KOPT-K1 (cell line): ENCODE measurements around the gene SLC35E3.

ENCODE experiments used
- H3K27ac ChIP-seq: fragments of 200-600 bp; sonication (generic); 2 replicates; pipeline ENCODE4 v1.5.1; 2016; ENCODE audit warnings: antibody characterized with exemption, mild to moderate bottlenecking, low read depth, low read length; ENCODE audit not compliant: poor library complexity, severe bottlenecking
- H3K36me3 ChIP-seq: fragments of 200-600 bp; sonication (generic); 2 replicates; pipeline ENCODE4 v1.5.1; 2017; ENCODE audit warnings: antibody characterized with exemption, mild to moderate bottlenecking, low read length, moderate library complexity; ENCODE audit not compliant: insufficient read depth
- H3K9me3 ChIP-seq: fragments of 200-600 bp; sonication (generic); 2 replicates; pipeline ENCODE4 v1.5.1; 2017; ENCODE audit warnings: antibody characterized with exemption, low read length, mild to moderate bottlenecking; ENCODE audit not compliant: insufficient read depth, poor library complexity, severe bottlenecking

The SLC35E3 gene

GRCh38 chr12:68745904-68746571, at the start of gene SLC35E3:
TSS of gene SLC35E3 (plus strand) at chr12:68746176. CDS start at chr12:68746378, 202 bp downstream.
- peaks cover 48% of the 10 kb centered on the region for H3K36me3 ChIP-seq
- peak within 1 kb of the TSS; percentile 70 for H3K27ac ChIP-seq
- no peaks in the 10 kb centered on the region for H3K9me3 ChIP-seq

GRCh38 chr12:68699486-68699885, 46.5 kb upstream of the SLC35E3 start:
- peaks cover 96% of the 10 kb centered on the region for H3K36me3 ChIP-seq
- no peak overlapping the region for H3K27ac ChIP-seq
- no peaks in the 10 kb centered on the region for H3K9me3 ChIP-seq

GRCh38 chr12:68727776-68728175, 18.2 kb upstream of the SLC35E3 start:
- no peak overlapping the region for H3K27ac ChIP-seq
- H3K9me3 ChIP-seq: no peaks in the 10 kb centered on the region
- H3K36me3 ChIP-seq: peaks cover 99% of the 10 kb centered on the region

- no peaks in the 10 kb centered on the region for H3K9me3 ChIP-seq
- no peak overlapping the region for H3K27ac ChIP-seq
- peaks cover 99% of the 10 kb centered on the region for H3K36me3 ChIP-seq
Observed at GRCh38 chr12:68733661-68734071, 12.3 kb upstream of the SLC35E3 start.

- no peak overlapping the region for H3K27ac ChIP-seq
- no peaks in the 10 kb centered on the region for H3K9me3 ChIP-seq
- H3K36me3 ChIP-seq: peaks cover 85% of the 10 kb centered on the region
Observed at GRCh38 chr12:68739891-68740290, 6.1 kb upstream of the SLC35E3 start.

GRCh38 chr12:68743356-68743755, 2.6 kb upstream of the SLC35E3 start:
- no peaks in the 10 kb centered on the region for H3K9me3 ChIP-seq
- peaks cover 50% of the 10 kb centered on the region for H3K36me3 ChIP-seq
- no peak overlapping the region for H3K27ac ChIP-seq

GRCh38 chr12:68745376-68745903, 536 bp upstream of the SLC35E3 start:
- Histone ChIP-seq H3K36me3 (peaks cover 45% of the 10 kb centered on the region), H3K9me3 (no peaks in the 10 kb centered on the region), H3K27ac (peak overlapping the region; percentile 70)

GRCh38 chr12:68746572-68747180, 700 bp downstream of the SLC35E3 start:
- Histone ChIP-seq H3K9me3 (no peaks in the 10 kb centered on the region), H3K36me3 (peaks cover 48% of the 10 kb centered on the region)

GRCh38 chr12:68749443-68749842, 3.5 kb downstream of the SLC35E3 start:
- Histone ChIP-seq H3K27ac (no peak overlapping the region), H3K9me3 (no peaks in the 10 kb centered on the region), H3K36me3 (peaks cover 53% of the 10 kb centered on the region)

More at GRCh38 chr12:68746572-68747180, 700 bp downstream of the SLC35E3 start:
- peak overlapping the region; percentile 70 for H3K27ac ChIP-seq

GRCh38 chr12:68749861-68750260, 3.9 kb downstream of the SLC35E3 start:
- Histone ChIP-seq H3K36me3 (peaks cover 57% of the 10 kb centered on the region), H3K27ac (no peak overlapping the region), H3K9me3 (no peaks in the 10 kb centered on the region)

GRCh38 chr12:68750506-68750905, 4.5 kb downstream of the SLC35E3 start:
- H3K27ac ChIP-seq: no peak overlapping the region
- no peaks in the 10 kb centered on the region for H3K9me3 ChIP-seq
- peaks cover 64% of the 10 kb centered on the region for H3K36me3 ChIP-seq

GRCh38 chr12:68755536-68756243, 9.7 kb downstream of the SLC35E3 start:
- Histone ChIP-seq H3K9me3 (no peaks in the 10 kb centered on the region), H3K36me3 (peaks cover 76% of the 10 kb centered on the region), H3K27ac (no peak overlapping the region)

GRCh38 chr12:68759852-68760251, 13.9 kb downstream of the SLC35E3 start:
- no peak overlapping the region for H3K27ac ChIP-seq
- no peaks in the 10 kb centered on the region for H3K9me3 ChIP-seq
- H3K36me3 ChIP-seq: peaks cover 63% of the 10 kb centered on the region

- H3K9me3 ChIP-seq: no peaks in the 10 kb centered on the region
- H3K27ac ChIP-seq: no peak overlapping the region
- H3K36me3 ChIP-seq: peaks cover 54% of the 10 kb centered on the region
Observed at GRCh38 chr12:68760806-68761441, 14.9 kb downstream of the SLC35E3 start.

GRCh38 chr12:68761442-68761812, 15.5 kb downstream of the SLC35E3 start:
- Histone ChIP-seq H3K36me3 (peaks cover 50% of the 10 kb centered on the region), H3K9me3 (no peaks in the 10 kb centered on the region), H3K27ac (no peak overlapping the region)
